H9 (cell line): ENCODE measurements around the gene B3GNT3. TPM values are rescaled to one million over a fixed set of nuclear protein-coding genes. Genes with fewer than 3 reads are reported as not detected.

Experiments
- DNase-seq: peaks from one replicate; pipeline ENCODE4 v3.0.0-alpha.2; 2017
- H2AFZ ChIP-seq: one replicate; pipeline ENCODE4 v1.6.1; 2013; ENCODE audit warnings: mild to moderate bottlenecking, low read length, control low read depth, moderate library complexity
- H2AK5ac ChIP-seq: 2 replicates; pipeline ENCODE4 v1.6.1; 2013; ENCODE audit warnings: low read length, control low read depth, mixed read lengths; ENCODE audit not compliant: insufficient read length
- H2BK120ac ChIP-seq: one replicate; pipeline ENCODE4 v1.6.1; 2013; ENCODE audit warnings: low read depth, mild to moderate bottlenecking, low read length, control low read depth, inconsistent platforms; ENCODE audit not compliant: poor library complexity, severe bottlenecking
- H2BK12ac ChIP-seq: 2 replicates; pipeline ENCODE4 v1.6.1; 2013; ENCODE audit warnings: low read length, control low read depth, mixed read lengths, low read depth; ENCODE audit not compliant: insufficient read length
- H2BK15ac ChIP-seq: 2 replicates; pipeline ENCODE4 v1.6.1; 2013; ENCODE audit warnings: low read depth, low read length, control low read depth
- H2BK20ac ChIP-seq: one replicate; pipeline ENCODE4 v1.6.1; 2013; ENCODE audit warnings: low read depth, mild to moderate bottlenecking, low read length, control low read depth, inconsistent platforms; ENCODE audit not compliant: poor library complexity, severe bottlenecking
- H2BK5ac ChIP-seq: 2 replicates; pipeline ENCODE4 v1.6.1; 2013; ENCODE audit warnings: low read length, control low read depth, mixed read lengths; ENCODE audit not compliant: insufficient read length
- H3K14ac ChIP-seq: 2 replicates; pipeline ENCODE4 v1.6.1; 2013; ENCODE audit warnings: low read length, control low read depth; ENCODE audit not compliant: insufficient read depth
- H3K18ac ChIP-seq: 2 replicates; pipeline ENCODE4 v1.6.1; 2013; ENCODE audit warnings: low read depth, mild to moderate bottlenecking, mixed read lengths, low read length, control low read depth; ENCODE audit not compliant: insufficient read length
- H3K23ac ChIP-seq: 2 replicates; pipeline ENCODE4 v1.6.1; 2013; ENCODE audit warnings: low read length, control low read depth, mixed read lengths, low read depth; ENCODE audit not compliant: insufficient read length
- H3K23me2 ChIP-seq: 2 replicates; pipeline ENCODE4 v1.6.1; 2013; ENCODE audit warnings: low read depth, mild to moderate bottlenecking, mixed read lengths, low read length, control low read depth; ENCODE audit not compliant: insufficient read length, poor library complexity, severe bottlenecking
- H3K27ac ChIP-seq: 2 replicates; pipeline ENCODE4 v1.5.1; 2013; ENCODE audit warnings: low read length, control low read depth, mixed read lengths, low read depth; ENCODE audit not compliant: insufficient read length
- H3K27me3 ChIP-seq: 2 replicates; pipeline ENCODE4 v1.6.1; 2013; ENCODE audit warnings: low read length, control low read depth, inconsistent platforms; ENCODE audit not compliant: insufficient read depth
- H3K4ac ChIP-seq: 2 replicates; pipeline ENCODE4 v1.6.1; 2013; ENCODE audit warnings: low read depth, mild to moderate bottlenecking, control low read depth, inconsistent platforms, low read length, moderate library complexity
- H3K4me1 ChIP-seq: 2 replicates; pipeline ENCODE4 v1.6.1; 2013; ENCODE audit warnings: low read length, control low read depth, inconsistent platforms; ENCODE audit not compliant: insufficient read depth
- H3K4me2 ChIP-seq: 2 replicates; pipeline ENCODE4 v1.6.1; 2013; ENCODE audit warnings: low read length, control low read depth, mixed read lengths; ENCODE audit not compliant: insufficient read length, insufficient read depth
- H3K56ac ChIP-seq: 2 replicates; pipeline ENCODE4 v1.6.1; 2013; ENCODE audit warnings: low read depth, mild to moderate bottlenecking, mixed read lengths, low read length, control low read depth; ENCODE audit not compliant: insufficient read length
- H3K79me1 ChIP-seq: 2 replicates; pipeline ENCODE4 v1.6.1; 2013; ENCODE audit warnings: low read depth, mild to moderate bottlenecking, moderate library complexity, low read length, control low read depth, inconsistent platforms; ENCODE audit not compliant: insufficient read depth, poor library complexity, severe bottlenecking
- H3K79me2 ChIP-seq: 2 replicates; pipeline ENCODE4 v1.6.1; 2013; ENCODE audit warnings: low read length, control low read depth, inconsistent platforms; ENCODE audit not compliant: insufficient read depth
- H3K9ac ChIP-seq: 2 replicates; pipeline ENCODE4 v1.6.1; 2013; ENCODE audit warnings: low read length, control low read depth, mixed read lengths; ENCODE audit not compliant: insufficient read length; ENCODE audit errors: extremely low read depth
- H3K9me3 ChIP-seq: one replicate; pipeline ENCODE4 v1.6.1; 2013; ENCODE audit warnings: low read depth, low read length, inconsistent platforms; ENCODE audit not compliant: control insufficient read depth
- H3T11ph ChIP-seq: one replicate; pipeline ENCODE4 v1.6.1; 2013; ENCODE audit warnings: mild to moderate bottlenecking, low read length, control low read depth, inconsistent platforms
- H4K20me1 ChIP-seq: one replicate; pipeline ENCODE4 v1.6.1; 2013; ENCODE audit not compliant: control insufficient read depth, insufficient read length, insufficient read depth
- H4K5ac ChIP-seq: 2 replicates; pipeline ENCODE4 v1.6.1; 2013; ENCODE audit warnings: low read depth, mild to moderate bottlenecking, mixed read lengths, low read length, control low read depth; ENCODE audit not compliant: insufficient read length
- H4K8ac ChIP-seq: replicated peaks from 2 replicates; pipeline ENCODE4 v1.6.1; 2013; ENCODE audit warnings: low read length, control low read depth, mixed read lengths, low read depth; ENCODE audit not compliant: insufficient read length
- H4K91ac ChIP-seq: 2 replicates; pipeline ENCODE4 v1.6.1; 2013; ENCODE audit warnings: low read depth, mild to moderate bottlenecking, moderate library complexity, mixed read lengths, low read length, control low read depth; ENCODE audit not compliant: insufficient read length
- H3K27ac Mint-ChIP-seq, 3 experiments: 2 replicates in 2 of 3; 3 replicates in 1 of 3; pipeline ENCODE4 v1.8.0; 2020 to 2021; ENCODE audit warnings: mixed read lengths in 3 of 3, mild to moderate bottlenecking in 1 of 3, moderate library complexity in 1 of 3
- H3K27me3 Mint-ChIP-seq: 2 replicates; pipeline ENCODE4 v1.8.0; 2021; ENCODE audit warnings: low read depth, mild to moderate bottlenecking, moderate library complexity, mixed read lengths
- H3K36me3 Mint-ChIP-seq, 3 experiments: 2 replicates in 2 of 3; 3 replicates in 1 of 3; pipeline ENCODE4 v1.8.0; 2020 to 2021; ENCODE audit warnings: low read depth in 3 of 3, mixed read lengths in 3 of 3; ENCODE audit not compliant: insufficient read depth in 1 of 3
- H3K4me1 Mint-ChIP-seq, 2 experiments: 2 replicates each; pipeline ENCODE4 v1.8.0; 2020; ENCODE audit warnings: mixed read lengths in 2 of 2
- H3K4me3 Mint-ChIP-seq, 2 experiments: 2 replicates in 1 of 2; 3 replicates in 1 of 2; pipeline ENCODE4 v1.8.0; 2020 to 2021; ENCODE audit warnings: mild to moderate bottlenecking in 2 of 2, mixed read lengths in 2 of 2, moderate library complexity in 1 of 2
- H3K9me3 Mint-ChIP-seq, 2 experiments: 2 replicates in 1 of 2; 3 replicates in 1 of 2; pipeline ENCODE4 v1.8.0; 2020; ENCODE audit warnings: mild to moderate bottlenecking in 2 of 2, mixed read lengths in 2 of 2, moderate library complexity in 1 of 2
- WGBS: extraction: QIAGEN DNeasy Blood & Tissue Kit; methylation state at CpG from one replicate; pipeline ENCODE4 v1.1.7; 2013; ENCODE audit warnings: missing lambda C conversion rate, low lambda C conversion rate, mixed read lengths; ENCODE audit not compliant: insufficient read length; ENCODE audit errors: extremely low coverage; 5-methylcytosine and 5-hydroxymethylcytosine counted together
- total RNA-seq: library from RNA; stranded (reverse); gene quantifications from 2 replicates; pipeline ENCODE4 v1.2.1, GENCODE V29; 2021
- TF ChIP-seq, protein P1 (sequence below): fragments of 200-600 bp; sonication (generic); conservative IDR thresholded peaks from 3 replicates; pipeline ENCODE4 v1.8.0; 2021; ENCODE audit warnings: antibody characterized with exemption, mild to moderate bottlenecking

The B3GNT3 gene
- total RNA-seq, 1 experiment from 2014 or later = 0.96 TPM

DNA sequence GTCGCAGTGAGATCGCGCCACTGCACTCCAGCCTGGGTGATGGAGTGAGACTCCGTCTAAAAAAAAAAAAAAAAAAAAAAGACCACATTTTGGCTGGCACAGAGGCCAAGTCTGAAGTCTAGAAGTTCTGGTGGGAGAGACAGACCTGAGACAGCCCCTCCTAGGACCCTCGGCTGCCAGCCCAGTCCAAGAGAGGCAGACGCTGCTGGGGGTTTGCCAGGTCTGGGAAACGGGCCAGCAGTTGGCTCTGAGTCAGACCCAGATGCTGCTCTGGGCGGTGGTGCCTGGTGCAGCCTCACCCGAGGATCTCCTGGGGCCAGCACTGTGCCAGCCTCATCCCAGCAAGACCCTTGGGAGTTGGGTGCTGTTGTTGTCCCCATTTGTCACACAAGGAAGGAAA is 37.8 kb upstream of the B3GNT3 start:
- TF ChIP-seq, protein P1, sequence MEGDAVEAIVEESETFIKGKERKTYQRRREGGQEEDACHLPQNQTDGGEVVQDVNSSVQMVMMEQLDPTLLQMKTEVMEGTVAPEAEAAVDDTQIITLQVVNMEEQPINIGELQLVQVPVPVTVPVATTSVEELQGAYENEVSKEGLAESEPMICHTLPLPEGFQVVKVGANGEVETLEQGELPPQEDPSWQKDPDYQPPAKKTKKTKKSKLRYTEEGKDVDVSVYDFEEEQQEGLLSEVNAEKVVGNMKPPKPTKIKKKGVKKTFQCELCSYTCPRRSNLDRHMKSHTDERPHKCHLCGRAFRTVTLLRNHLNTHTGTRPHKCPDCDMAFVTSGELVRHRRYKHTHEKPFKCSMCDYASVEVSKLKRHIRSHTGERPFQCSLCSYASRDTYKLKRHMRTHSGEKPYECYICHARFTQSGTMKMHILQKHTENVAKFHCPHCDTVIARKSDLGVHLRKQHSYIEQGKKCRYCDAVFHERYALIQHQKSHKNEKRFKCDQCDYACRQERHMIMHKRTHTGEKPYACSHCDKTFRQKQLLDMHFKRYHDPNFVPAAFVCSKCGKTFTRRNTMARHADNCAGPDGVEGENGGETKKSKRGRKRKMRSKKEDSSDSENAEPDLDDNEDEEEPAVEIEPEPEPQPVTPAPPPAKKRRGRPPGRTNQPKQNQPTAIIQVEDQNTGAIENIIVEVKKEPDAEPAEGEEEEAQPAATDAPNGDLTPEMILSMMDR = no peak
- Histone ChIP-seq H3T11ph (no peak overlapping the region), H4K20me1 (no peaks in the 10 kb centered on the region), H3K79me2 (no peaks in the 10 kb centered on the region), H2BK15ac (no peak overlapping the region), H3K18ac (no peak overlapping the region), H2AFZ (no peak overlapping the region), H3K4me2 (no peak overlapping the region), H2BK120ac (no peak overlapping the region), H3K56ac (no peak overlapping the region), H4K91ac (no peak overlapping the region), H3K79me1 (no peaks in the 10 kb centered on the region), H3K23ac (no peak overlapping the region), H2BK12ac (no peak overlapping the region), H3K4me1 (no peaks in the 10 kb centered on the region), H2AK5ac (no peak overlapping the region), H4K8ac (no peak overlapping the region), H2BK5ac (no peak overlapping the region), H3K23me2 (no peaks in the 10 kb centered on the region), H3K4ac (no peak overlapping the region), H3K14ac (no peak overlapping the region), H3K9ac (no peak overlapping the region), H3K27me3 (no peaks in the 10 kb centered on the region), H2BK20ac (no peak overlapping the region), H3K9me3 (no peaks in the 10 kb centered on the region), H4K5ac (no peak overlapping the region), H3K27ac (no peak overlapping the region)
- H3K27ac Mint-ChIP-seq = no peak overlapping the region
- DNase-seq = no peak
- H3K9me3 Mint-ChIP-seq = no peaks in the 10 kb centered on the region; a peak in 1 of 5 replicates
- no peaks in the 10 kb centered on the region; the same call in 1 of the 2 replicates for H3K27me3 Mint-ChIP-seq
- H3K4me1 Mint-ChIP-seq = peaks cover 8 to 27% of the 10 kb centered on the region in 2 experiments
- WGBS = no CpG with 5 or more reads among the region's 9 CpGs
- no peak overlapping the region for H3K4me3 Mint-ChIP-seq
- H3K36me3 Mint-ChIP-seq = peaks cover 0 to 5% (median 4%) of the 10 kb centered on the region in 3 experiments; a peak in 5 of 7 replicates
